ENCODE results near the gene TTC34.
"Not testable (repeated sequence)": the region's sequence is repeated elsewhere in the genome, so short reads cannot be mapped to it uniquely, and the experiment has no call there.

The TTC34 gene

GRCh38 chr1:2682879-2683278, 118.6 kb downstream of the TTC34 start:
- not testable (repeated sequence) for H3K4me1 Mint-ChIP-seq (ENCODE audit: low read depth); H3K4me3 Mint-ChIP-seq; H3K9me3 Mint-ChIP-seq; H3K27ac Mint-ChIP-seq; H3K36me3 Mint-ChIP-seq (ENCODE audit: low read depth); DNase-seq
- H3K27me3 Mint-ChIP-seq: peaks cover 25% of the 10 kb centered on the region

GRCh38 chr1:2676726-2677125, 124.8 kb downstream of the TTC34 start:
- not testable (repeated sequence) for H3K27ac Mint-ChIP-seq; DNase-seq; H3K9me3 Mint-ChIP-seq; H3K36me3 Mint-ChIP-seq (ENCODE audit: low read depth); H3K27me3 Mint-ChIP-seq; H3K4me1 Mint-ChIP-seq (ENCODE audit: low read depth); H3K4me3 Mint-ChIP-seq

- not testable (repeated sequence) for H3K36me3 Mint-ChIP-seq (ENCODE audit: low read depth); H3K9me3 Mint-ChIP-seq; H3K4me1 Mint-ChIP-seq (ENCODE audit: low read depth); H3K4me3 Mint-ChIP-seq; H3K27ac Mint-ChIP-seq; DNase-seq; H3K27me3 Mint-ChIP-seq
Observed at GRCh38 chr1:2671656-2672055, 129.8 kb downstream of the TTC34 start.

GRCh38 chr1:2659806-2660205, 141.7 kb downstream of the TTC34 start:
- peak; percentile 14 for DNase-seq
- not testable (repeated sequence) for H3K9me3 Mint-ChIP-seq; H3K36me3 Mint-ChIP-seq (ENCODE audit: low read depth); H3K4me3 Mint-ChIP-seq; H3K4me1 Mint-ChIP-seq (ENCODE audit: low read depth); H3K27ac Mint-ChIP-seq
- H3K27me3 Mint-ChIP-seq: peaks cover 11% of the 10 kb centered on the region

GRCh38 chr1:2657909-2658308, 143.6 kb downstream of the TTC34 start:
- DNase-seq; H3K4me3 Mint-ChIP-seq; H3K4me1 Mint-ChIP-seq (ENCODE audit: low read depth); H3K27ac Mint-ChIP-seq; H3K36me3 Mint-ChIP-seq (ENCODE audit: low read depth); H3K9me3 Mint-ChIP-seq: not testable (repeated sequence)
- H3K27me3 Mint-ChIP-seq: peaks cover 30% of the 10 kb centered on the region

- H3K27ac Mint-ChIP-seq: not testable (repeated sequence)
Observed at GRCh38 chr1:2657124-2657523, 144.4 kb downstream of the TTC34 start.

GRCh38 chr1:2655598-2656434, 145.7 kb downstream of the TTC34 start:
- not testable (repeated sequence) for H3K27ac Mint-ChIP-seq; H3K9me3 Mint-ChIP-seq; H3K36me3 Mint-ChIP-seq (ENCODE audit: low read depth); H3K4me3 Mint-ChIP-seq; H3K4me1 Mint-ChIP-seq (ENCODE audit: low read depth)
- DNase-seq: peak; percentile 33
- H3K27me3 Mint-ChIP-seq: peaks cover 48% of the 10 kb centered on the region

More at GRCh38 chr1:2657124-2657523, 144.4 kb downstream of the TTC34 start:
- peaks cover 38% of the 10 kb centered on the region for H3K27me3 Mint-ChIP-seq
- not testable (repeated sequence) for DNase-seq; H3K4me1 Mint-ChIP-seq (ENCODE audit: low read depth); H3K9me3 Mint-ChIP-seq; H3K36me3 Mint-ChIP-seq (ENCODE audit: low read depth); H3K4me3 Mint-ChIP-seq

- peaks cover 48% of the 10 kb centered on the region for H3K27me3 Mint-ChIP-seq
- not testable (repeated sequence) for H3K36me3 Mint-ChIP-seq (ENCODE audit: low read depth); H3K4me3 Mint-ChIP-seq; H3K9me3 Mint-ChIP-seq; H3K27ac Mint-ChIP-seq; H3K4me1 Mint-ChIP-seq (ENCODE audit: low read depth)
- peak; percentile 32 for DNase-seq
Observed at GRCh38 chr1:2654443-2654948, 147.0 kb downstream of the TTC34 start.

- H3K4me3 Mint-ChIP-seq; H3K4me1 Mint-ChIP-seq (ENCODE audit: low read depth); H3K36me3 Mint-ChIP-seq (ENCODE audit: low read depth); H3K27ac Mint-ChIP-seq; H3K9me3 Mint-ChIP-seq: not testable (repeated sequence)
- H3K27me3 Mint-ChIP-seq: peaks cover 48% of the 10 kb centered on the region
- peak; percentile 40 for DNase-seq
Observed at GRCh38 chr1:2653741-2654442, 147.6 kb downstream of the TTC34 start.

GRCh38 chr1:2652926-2653571, 148.4 kb downstream of the TTC34 start:
- H3K27ac Mint-ChIP-seq; H3K36me3 Mint-ChIP-seq (ENCODE audit: low read depth); H3K4me3 Mint-ChIP-seq; H3K4me1 Mint-ChIP-seq (ENCODE audit: low read depth); H3K9me3 Mint-ChIP-seq: not testable (repeated sequence)
- peaks cover 48% of the 10 kb centered on the region for H3K27me3 Mint-ChIP-seq
- peak; percentile 30 for DNase-seq

- H3K9me3 Mint-ChIP-seq; H3K36me3 Mint-ChIP-seq (ENCODE audit: low read depth); H3K4me1 Mint-ChIP-seq (ENCODE audit: low read depth); H3K4me3 Mint-ChIP-seq; H3K27ac Mint-ChIP-seq; DNase-seq: not testable (repeated sequence)
- H3K27me3 Mint-ChIP-seq: peaks cover 48% of the 10 kb centered on the region
Observed at GRCh38 chr1:2652152-2652925, 149.2 kb downstream of the TTC34 start.

GRCh38 chr1:2650967-2651645, 150.4 kb downstream of the TTC34 start:
- peak; percentile 12 for DNase-seq
- Mint-ChIP-seq H3K4me3 (no peak overlapping the region), H3K36me3 (ENCODE audit: low read depth) (no peaks in the 10 kb centered on the region), H3K4me1 (ENCODE audit: low read depth) (no peaks in the 10 kb centered on the region), H3K27me3 (peaks cover 48% of the 10 kb centered on the region), H3K9me3 (peaks cover 12% of the 10 kb centered on the region), H3K27ac (no peak overlapping the region)

GRCh38 chr1:2646837-2647236, 154.7 kb downstream of the TTC34 start:
- no peak for DNase-seq
- peaks cover 8% of the 10 kb centered on the region for H3K27me3 Mint-ChIP-seq
- H3K27ac Mint-ChIP-seq: no peak overlapping the region
- H3K4me1 Mint-ChIP-seq (ENCODE audit: low read depth): peaks cover 11% of the 10 kb centered on the region
- H3K36me3 Mint-ChIP-seq (ENCODE audit: low read depth): peaks cover 3% of the 10 kb centered on the region
- no peak overlapping the region for H3K4me3 Mint-ChIP-seq
- H3K9me3 Mint-ChIP-seq: peaks cover 12% of the 10 kb centered on the region

- H3K4me3 Mint-ChIP-seq: no peak overlapping the region
- DNase-seq: peak; percentile 13
- H3K9me3 Mint-ChIP-seq: peaks cover 12% of the 10 kb centered on the region
- H3K4me1 Mint-ChIP-seq (ENCODE audit: low read depth): peaks cover 11% of the 10 kb centered on the region
- no peaks in the 10 kb centered on the region for H3K27me3 Mint-ChIP-seq
- peaks cover 3% of the 10 kb centered on the region for H3K36me3 Mint-ChIP-seq (ENCODE audit: low read depth)
- no peak overlapping the region for H3K27ac Mint-ChIP-seq
Observed at GRCh38 chr1:2645776-2646175, 155.7 kb downstream of the TTC34 start.
